ENCODE results near the gene MVB12B.

Gene MVB12B

GRCh38 chr9:126343271-126343700 lies 16.7 kb downstream of the MVB12B start:
- DNase-seq (ENCODE audit: extremely low read depth, low read depth): no peak
- no peak overlapping the region for H3K4me3 ChIP-seq (replicated peaks; ENCODE audit: low read depth, low read length)
- no peak for TF ChIP-seq CTCF (IDR thresholded peaks at IDR 0.05; ENCODE audit: low read depth, low read length, missing control alignments)

GRCh38 chr9:126346031-126346430 lies 19.4 kb downstream of the MVB12B start:
- TF ChIP-seq CTCF (IDR thresholded peaks at IDR 0.05; ENCODE audit: low read depth, low read length, missing control alignments): no peak
- H3K4me3 ChIP-seq (replicated peaks; ENCODE audit: low read depth, low read length): no peak overlapping the region

DNA sequence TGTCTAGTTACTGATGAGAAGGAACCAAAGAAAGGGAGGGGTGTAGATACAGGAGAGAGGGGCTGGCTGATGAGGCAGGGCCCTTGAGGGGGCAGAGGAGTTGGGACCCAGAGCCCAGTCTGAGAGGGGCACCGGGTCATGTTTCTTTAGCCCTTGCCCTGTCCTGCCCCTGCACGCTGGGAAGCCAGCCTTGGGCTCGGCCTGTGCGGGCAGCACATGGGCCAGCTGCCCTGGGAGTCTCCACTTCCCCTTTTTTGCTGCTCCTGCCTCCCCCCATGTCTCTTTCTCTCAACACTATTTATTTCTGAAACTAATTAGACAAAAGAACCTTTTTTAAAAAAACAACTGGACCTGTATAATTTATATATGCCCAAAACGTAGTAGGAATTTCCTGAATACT lies 20.5 kb downstream of the MVB12B start:
- TF ChIP-seq CTCF (IDR thresholded peaks at IDR 0.05; ENCODE audit: low read depth, low read length, missing control alignments): no peak
- H3K4me3 ChIP-seq (replicated peaks; ENCODE audit: low read depth, low read length): no peak overlapping the region
- DNase-seq (ENCODE audit: extremely low read depth, low read depth): no peak

More at GRCh38 chr9:126346031-126346430, 19.4 kb downstream of the MVB12B start:
- no peak for DNase-seq (ENCODE audit: extremely low read depth, low read depth)

DNA sequence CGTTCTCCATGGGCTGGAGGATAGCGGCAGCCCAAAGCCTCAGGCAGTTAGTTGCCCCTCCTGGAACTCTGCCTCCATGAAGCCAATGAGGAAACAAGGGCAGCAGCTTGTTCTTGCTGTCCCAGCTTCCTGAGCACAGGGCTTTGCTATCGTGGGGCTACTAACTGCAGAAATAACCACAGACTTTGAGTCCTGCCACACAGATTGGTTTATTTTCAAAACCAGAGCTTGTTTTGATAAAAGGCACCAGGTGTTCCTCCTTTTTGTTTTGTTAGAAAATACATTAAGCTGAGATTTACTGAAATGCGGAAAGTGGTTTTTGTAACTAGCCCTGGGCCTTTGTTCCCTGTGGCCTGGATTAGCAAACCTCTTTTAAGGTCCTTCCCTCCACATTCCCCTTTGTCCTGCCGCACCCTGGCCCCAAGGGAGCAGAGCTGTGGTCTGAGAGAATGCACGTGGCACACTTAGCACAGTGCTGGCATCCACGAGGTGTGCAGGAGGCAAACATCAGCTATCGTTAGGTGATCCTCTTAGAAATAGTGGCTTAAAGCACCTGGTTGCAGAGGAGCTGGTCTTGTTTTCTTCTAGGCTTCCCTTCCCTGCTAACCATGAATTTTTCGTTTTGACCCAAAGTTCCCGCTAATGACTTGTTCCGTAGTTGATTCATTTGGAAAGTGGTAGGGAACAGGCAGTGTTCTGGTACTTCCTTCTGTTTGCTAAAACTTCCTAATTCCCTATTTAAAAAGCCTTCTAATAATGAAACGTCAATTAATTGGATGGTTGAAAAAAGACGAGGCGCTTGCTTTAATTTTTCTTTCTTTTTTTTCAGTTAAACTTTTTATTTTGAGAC lies 21.5 kb downstream of the MVB12B start:
- no peak for TF ChIP-seq CTCF (IDR thresholded peaks at IDR 0.05; ENCODE audit: low read depth, low read length, missing control alignments)
- no peak for DNase-seq (ENCODE audit: extremely low read depth, low read depth)

GRCh38 chr9:126348911-126349550 lies 22.4 kb downstream of the MVB12B start:
- no peak for TF ChIP-seq CTCF (IDR thresholded peaks at IDR 0.05; ENCODE audit: low read depth, low read length, missing control alignments)
- H3K4me3 ChIP-seq (replicated peaks; ENCODE audit: low read depth, low read length): no peak overlapping the region
- DNase-seq (ENCODE audit: extremely low read depth, low read depth): no peak

More for the DNA sequence above, 21.5 kb downstream of the MVB12B start:
- H3K4me3 ChIP-seq (replicated peaks; ENCODE audit: low read depth, low read length): no peak overlapping the region

DNA sequence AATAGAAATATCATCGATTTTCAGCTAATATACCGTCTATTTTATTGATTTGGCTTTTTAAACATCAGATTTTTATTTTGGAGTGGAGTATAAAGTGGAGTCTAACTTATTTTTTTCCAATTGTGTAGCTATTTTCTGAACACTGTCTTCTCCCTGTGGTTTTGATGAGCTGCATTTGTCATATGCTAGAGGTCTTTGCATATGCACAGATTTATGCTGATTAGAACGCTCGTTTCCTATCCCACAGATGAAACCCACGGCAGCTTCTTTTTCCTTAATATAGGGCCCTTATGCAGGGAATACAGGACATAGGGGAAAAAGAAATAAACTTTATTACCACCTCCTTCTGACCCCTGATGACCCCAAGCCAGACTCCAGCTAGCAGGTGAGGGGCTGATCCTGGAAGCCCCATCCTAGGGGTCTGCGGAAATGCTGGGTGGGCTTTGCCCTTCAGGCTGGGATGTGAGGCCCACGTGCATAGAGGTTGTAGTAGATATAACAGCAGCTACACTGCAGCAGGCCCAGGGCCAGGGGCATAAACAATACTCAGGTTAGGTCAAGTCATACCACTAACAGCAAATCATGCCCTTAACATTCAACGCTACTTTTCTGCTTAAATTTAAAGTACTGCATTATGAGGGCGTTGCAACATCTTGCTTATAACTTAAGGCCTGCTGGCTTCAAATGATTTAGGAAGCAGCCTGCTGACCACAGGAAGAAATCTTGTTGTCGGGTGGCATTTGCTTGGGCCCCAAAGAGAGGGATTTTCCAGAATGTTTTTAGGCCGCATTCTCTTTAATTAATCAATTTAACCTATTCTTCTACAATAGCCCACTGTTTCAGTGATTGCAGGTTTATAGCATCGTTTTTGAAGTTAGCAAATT lies 28.5 kb downstream of the MVB12B start:
- DNase-seq (ENCODE audit: extremely low read depth, low read depth): no peak
- no peak for TF ChIP-seq CTCF (IDR thresholded peaks at IDR 0.05; ENCODE audit: low read depth, low read length, missing control alignments)
- H3K4me3 ChIP-seq (replicated peaks; ENCODE audit: low read depth, low read length): no peak overlapping the region

Measured in HFF-Myc (cell line).